Trophoblast cell (in vitro differentiated cells and primary cell): ENCODE measurements around the gene APBB3.
A peak's percentile ranks its signal among the peaks of the same experiment; 100 is the strongest.
"Not testable (repeated sequence)": the region's sequence is repeated elsewhere in the genome, so short reads cannot be mapped to it uniquely, and the experiment has no call there.

Source experiments
- DNase-seq, 2 donors: peaks; one replicate each; pipeline ENCODE4 v3.0.0-alpha.2; 2016
- H2AFZ ChIP-seq: 2 replicates; pipeline ENCODE4 v1.6.1; 2013; ENCODE audit warnings: low read length, moderate library complexity, mild to moderate bottlenecking; ENCODE audit not compliant: insufficient read depth, poor library complexity
- H2AK5ac ChIP-seq: 2 replicates; pipeline ENCODE4 v1.6.1; 2013; ENCODE audit warnings: mild to moderate bottlenecking, low read length
- H2BK120ac ChIP-seq: 2 replicates; pipeline ENCODE4 v1.6.1; 2013; ENCODE audit warnings: low read length, mild to moderate bottlenecking, moderate library complexity; ENCODE audit not compliant: insufficient read depth, poor library complexity
- H2BK12ac ChIP-seq: 2 replicates; pipeline ENCODE4 v1.6.1; 2013; ENCODE audit warnings: mild to moderate bottlenecking, low read length, moderate library complexity
- H2BK5ac ChIP-seq: 2 replicates; pipeline ENCODE4 v1.6.1; 2013; ENCODE audit warnings: low read length, low read depth, moderate library complexity, mild to moderate bottlenecking; ENCODE audit not compliant: poor library complexity
- H3K14ac ChIP-seq: 2 replicates; pipeline ENCODE4 v1.6.1; 2013; ENCODE audit warnings: mild to moderate bottlenecking, low read length
- H3K18ac ChIP-seq: 2 replicates; pipeline ENCODE4 v1.6.1; 2013; ENCODE audit warnings: mild to moderate bottlenecking, low read length
- H3K23ac ChIP-seq: 2 replicates; pipeline ENCODE4 v1.6.1; 2013; ENCODE audit warnings: low read length
- H3K27ac ChIP-seq: 2 replicates; pipeline ENCODE4 v1.5.1; 2013; ENCODE audit warnings: low read depth, mild to moderate bottlenecking, inconsistent platforms, low read length, moderate library complexity
- H3K27me3 ChIP-seq: 2 replicates; pipeline ENCODE4 v1.6.1; 2013; ENCODE audit warnings: inconsistent platforms, mild to moderate bottlenecking, low read length, moderate library complexity; ENCODE audit not compliant: insufficient read depth
- H3K36me3 ChIP-seq, 2 experiments: 1 replicate in 1 of 2; 2 replicates in 1 of 2; pipeline ENCODE4 v1.6.1; 2013; ENCODE audit warnings: low read length in 2 of 2, mild to moderate bottlenecking in 2 of 2, moderate library complexity in 1 of 2; ENCODE audit not compliant: insufficient read depth in 2 of 2, control insufficient read depth in 1 of 2
- H3K4ac ChIP-seq: 2 replicates; pipeline ENCODE4 v1.6.1; 2013; ENCODE audit warnings: low read depth, mild to moderate bottlenecking, low read length, moderate library complexity
- H3K4me1 ChIP-seq, 2 experiments: 1 replicate in 1 of 2; 2 replicates in 1 of 2; pipeline ENCODE4 v1.6.1; 2013; ENCODE audit warnings: low read length in 2 of 2, mild to moderate bottlenecking in 2 of 2, moderate library complexity in 1 of 2; ENCODE audit not compliant: insufficient read depth in 2 of 2, control insufficient read depth in 1 of 2
- H3K4me2 ChIP-seq: 2 replicates; pipeline ENCODE4 v1.6.1; 2013; ENCODE audit warnings: inconsistent platforms, mild to moderate bottlenecking, low read length, moderate library complexity
- H3K4me3 ChIP-seq: 2 replicates; pipeline ENCODE4 v1.5.1; 2013; ENCODE audit warnings: mild to moderate bottlenecking, low read depth, low read length, inconsistent platforms
- H3K79me1 ChIP-seq: one replicate; pipeline ENCODE4 v1.6.1; 2013; ENCODE audit warnings: low read length
- H3K79me2 ChIP-seq: 2 replicates; pipeline ENCODE4 v1.6.1; 2013; ENCODE audit warnings: low read length, mild to moderate bottlenecking; ENCODE audit not compliant: control insufficient read depth, insufficient read depth, poor library complexity
- H3K9ac ChIP-seq: 2 replicates; pipeline ENCODE4 v1.6.1; 2013; ENCODE audit warnings: mild to moderate bottlenecking, low read length
- H3K9me3 ChIP-seq: 2 replicates; pipeline ENCODE4 v1.6.1; 2013; ENCODE audit warnings: low read depth, mild to moderate bottlenecking, control low read depth, inconsistent platforms, low read length; ENCODE audit not compliant: insufficient read depth
- H4K12ac ChIP-seq: 2 replicates; pipeline ENCODE4 v1.6.1; 2013; ENCODE audit warnings: low read depth, mild to moderate bottlenecking, low read length, moderate library complexity
- H4K8ac ChIP-seq: 2 replicates; pipeline ENCODE4 v1.6.1; 2013; ENCODE audit warnings: low read depth, mild to moderate bottlenecking, low read length, moderate library complexity
- H4K91ac ChIP-seq: one replicate; pipeline ENCODE4 v1.6.1; 2013; ENCODE audit warnings: low read depth, mild to moderate bottlenecking, low read length, moderate library complexity
- WGBS: extraction: QIAGEN DNeasy Blood & Tissue Kit; methylation state at CpG from one replicate; pipeline ENCODE4 v1.1.7; 2013; ENCODE audit warnings: missing lambda C conversion rate; ENCODE audit not compliant: insufficient read length, insufficient coverage; ENCODE audit errors: extremely low coverage; 5-methylcytosine and 5-hydroxymethylcytosine counted together

APBB3 gene

DNA sequence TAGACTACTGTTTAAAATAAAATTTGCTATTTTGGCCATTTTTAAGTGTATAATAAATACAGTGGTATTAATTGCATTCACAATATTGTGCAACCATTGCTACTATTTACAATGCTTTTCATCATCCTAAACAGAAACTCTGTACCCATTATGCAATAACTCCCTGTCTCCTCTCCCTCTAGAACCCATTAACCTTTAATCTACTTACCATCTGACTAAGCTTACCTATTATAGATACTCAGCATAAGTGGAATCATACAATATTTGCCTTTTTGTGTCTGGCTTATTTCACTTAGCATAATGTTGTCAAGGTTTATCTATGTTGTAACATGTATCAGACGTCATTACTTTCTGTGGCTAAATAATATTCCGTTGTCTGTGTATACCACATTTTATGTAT is 42.6 kb upstream of the APBB3 start:
- Histone ChIP-seq H3K23ac (no peak overlapping the region), H2AK5ac (no peak overlapping the region), H2AFZ (no peak overlapping the region), H3K27me3 (no peaks in the 10 kb centered on the region), H3K4me3 (no peak overlapping the region), H4K8ac (no peak overlapping the region), H3K36me3 (no peaks in the 10 kb centered on the region), H3K14ac (no peak overlapping the region), H3K9ac (no peak overlapping the region), H3K9me3 (peaks cover 7% of the 10 kb centered on the region), H3K4ac (no peak overlapping the region), H3K79me2 (no peaks in the 10 kb centered on the region), H3K27ac (no peak overlapping the region), H3K4me2 (no peak overlapping the region), H3K4me1 (no peaks in the 10 kb centered on the region), H4K91ac (no peak overlapping the region), H3K79me1 (no peaks in the 10 kb centered on the region), H3K18ac (no peak overlapping the region), H2BK120ac (no peak overlapping the region), H4K12ac (no peak overlapping the region), H2BK5ac (no peak overlapping the region), H2BK12ac (no peak overlapping the region)
- no CpG with 5 or more reads among the region's 2 CpGs for WGBS
- no peak for DNase-seq

DNA sequence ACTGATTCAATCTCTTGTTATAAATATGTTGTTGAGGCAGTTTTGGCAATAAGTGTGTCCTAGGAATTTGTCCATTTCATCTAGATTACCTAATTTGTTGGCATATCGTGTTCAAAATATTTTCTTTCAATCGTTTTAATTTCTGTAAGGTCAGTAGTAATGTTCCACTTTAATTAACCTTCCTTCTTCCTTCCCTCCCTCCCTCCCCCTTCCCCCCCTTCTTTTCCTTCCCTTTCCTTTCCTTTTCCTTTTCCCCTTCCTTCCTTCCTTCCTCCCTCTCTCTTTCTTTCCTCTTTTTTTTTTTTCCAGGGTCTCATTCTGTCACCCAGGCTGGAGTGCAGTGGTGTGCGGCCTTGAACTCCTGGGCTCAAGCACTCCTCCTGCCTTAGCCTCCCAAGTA is 41.5 kb upstream of the APBB3 start:
- Histone ChIP-seq H3K4me1 (no peaks in the 10 kb centered on the region), H3K9me3 (peaks cover 7% of the 10 kb centered on the region), H2AK5ac (no peak overlapping the region), H3K27me3 (no peaks in the 10 kb centered on the region), H4K91ac (no peak overlapping the region), H3K79me1 (no peaks in the 10 kb centered on the region), H3K79me2 (no peaks in the 10 kb centered on the region), H2BK5ac (no peak overlapping the region), H2AFZ (no peak overlapping the region), H3K36me3 (no peaks in the 10 kb centered on the region), H3K4ac (no peak overlapping the region), H2BK120ac (no peak overlapping the region), H3K4me3 (no peak overlapping the region), H3K18ac (no peak overlapping the region), H4K12ac (no peak overlapping the region), H2BK12ac (no peak overlapping the region), H3K4me2 (no peak overlapping the region), H3K9ac (no peak overlapping the region), H3K14ac (no peak overlapping the region), H3K23ac (no peak overlapping the region), H3K27ac (no peak overlapping the region), H4K8ac (no peak overlapping the region)
- no CpG with 5 or more reads among the region's 3 CpGs for WGBS
- peak in 1 of 2 donors; percentile 44 for DNase-seq

DNA sequence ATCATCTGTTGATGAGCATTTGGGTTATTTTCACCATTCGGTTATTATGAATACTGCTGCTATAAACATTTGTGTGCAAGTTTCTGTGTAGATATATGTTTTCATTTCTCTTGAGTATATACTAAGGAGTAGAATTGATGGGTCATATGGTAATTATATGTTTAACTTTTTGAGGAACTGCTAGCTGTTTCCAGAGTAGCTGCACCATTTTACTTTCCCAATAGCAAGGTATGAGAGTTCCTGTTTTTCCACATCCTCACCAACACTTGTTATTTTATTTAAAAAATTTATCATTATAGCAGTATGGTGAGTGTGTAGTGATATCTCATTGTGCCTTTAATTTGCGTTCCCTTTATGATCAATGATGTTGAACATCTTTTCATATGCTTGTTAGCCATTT is 39.3 kb upstream of the APBB3 start:
- Histone ChIP-seq H3K79me1 (no peaks in the 10 kb centered on the region), H2AK5ac (no peak overlapping the region), H3K14ac (no peak overlapping the region), H2BK12ac (no peak overlapping the region), H2BK120ac (no peak overlapping the region), H3K9ac (no peak overlapping the region), H3K18ac (no peak overlapping the region), H3K36me3 (no peaks in the 10 kb centered on the region), H3K4me2 (no peak overlapping the region), H3K4me1 (no peaks in the 10 kb centered on the region), H3K27me3 (no peaks in the 10 kb centered on the region), H4K91ac (no peak overlapping the region), H2AFZ (no peak overlapping the region), H3K79me2 (no peaks in the 10 kb centered on the region), H4K8ac (no peak overlapping the region), H3K4ac (no peak overlapping the region), H2BK5ac (no peak overlapping the region), H3K23ac (no peak overlapping the region), H3K27ac (no peak overlapping the region), H4K12ac (no peak overlapping the region), H3K9me3 (no peaks in the 10 kb centered on the region), H3K4me3 (no peak overlapping the region)
- no peak for DNase-seq
- no CpG with 5 or more reads among the region's 2 CpGs for WGBS

DNA sequence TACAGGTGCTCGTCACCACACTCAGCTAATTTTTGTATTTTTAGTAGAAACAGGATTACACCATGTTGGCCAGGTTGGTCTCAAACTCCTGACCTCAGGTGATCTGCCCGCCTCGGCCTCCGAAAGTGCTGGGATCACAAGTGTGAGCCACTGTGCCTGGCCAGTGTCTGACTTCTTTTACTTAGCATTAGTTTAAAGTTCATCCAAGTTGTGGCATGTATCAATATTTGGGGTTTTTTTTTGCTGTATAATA is 39.0 kb upstream of the APBB3 start:
- not testable (repeated sequence) for H2AFZ ChIP-seq, H3K4me3 ChIP-seq, H3K14ac ChIP-seq

DNA sequence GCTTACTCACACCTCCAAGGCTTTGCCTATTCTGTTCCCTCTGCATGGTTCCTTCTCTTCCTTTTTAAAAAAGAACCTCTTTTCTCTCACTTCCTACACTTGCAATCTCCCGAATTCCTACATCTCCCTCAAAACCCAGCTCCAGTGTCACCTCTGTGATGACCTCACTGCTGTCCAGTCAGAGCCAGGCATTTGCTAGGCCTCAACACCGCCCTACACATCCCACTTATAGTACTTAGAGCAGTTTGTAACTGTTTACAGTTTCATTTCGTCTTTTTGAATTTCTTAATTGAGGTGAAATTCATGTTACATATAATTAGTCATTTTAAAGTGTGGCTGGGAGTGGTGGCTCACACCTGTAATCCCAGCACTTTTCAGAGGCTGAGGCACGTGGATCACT is 37.7 kb upstream of the APBB3 start:
- H3K4me1 ChIP-seq = no peaks in the 10 kb centered on the region
- H3K9ac ChIP-seq = no peak overlapping the region
- no peak overlapping the region for H2BK120ac ChIP-seq
- no peak overlapping the region for H2BK5ac ChIP-seq
- H3K14ac ChIP-seq = no peak overlapping the region
- no peak overlapping the region for H3K23ac ChIP-seq
- DNase-seq = no peak
- H3K4me2 ChIP-seq = no peak overlapping the region
- H3K79me2 ChIP-seq = no peaks in the 10 kb centered on the region
- H4K12ac ChIP-seq = no peak overlapping the region
- H3K27ac ChIP-seq = no peak overlapping the region
- H2AK5ac ChIP-seq = no peak overlapping the region
- H3K27me3 ChIP-seq = no peaks in the 10 kb centered on the region
- WGBS = no CpG with 5 or more reads among the region's 4 CpGs
- H3K9me3 ChIP-seq = no peaks in the 10 kb centered on the region
- no peak overlapping the region for H3K18ac ChIP-seq
- H2AFZ ChIP-seq = no peak overlapping the region
- H3K36me3 ChIP-seq = no peaks in the 10 kb centered on the region
- H3K79me1 ChIP-seq = no peaks in the 10 kb centered on the region
- H4K91ac ChIP-seq = no peak overlapping the region
- H4K8ac ChIP-seq = no peak overlapping the region
- no peak overlapping the region for H3K4ac ChIP-seq
- H3K4me3 ChIP-seq = no peak overlapping the region
- H2BK12ac ChIP-seq = no peak overlapping the region

More for the DNA sequence above, 39.0 kb upstream of the APBB3 start:
- H2BK5ac ChIP-seq, H4K12ac ChIP-seq, H3K9ac ChIP-seq, H3K36me3 ChIP-seq, H2BK12ac ChIP-seq, H3K4me2 ChIP-seq, H4K91ac ChIP-seq, H4K8ac ChIP-seq, H3K79me2 ChIP-seq, H3K23ac ChIP-seq, H3K79me1 ChIP-seq, H3K18ac ChIP-seq, H2AK5ac ChIP-seq, DNase-seq, H3K4ac ChIP-seq, H3K4me1 ChIP-seq, H3K9me3 ChIP-seq, H3K27ac ChIP-seq, H2BK120ac ChIP-seq, H3K27me3 ChIP-seq: not testable (repeated sequence)
- WGBS = no CpG with 5 or more reads among the region's 4 CpGs
